Peyer's patch (tissue), 4 donors: ENCODE measurements around the gene TMEM117. TPM values are rescaled to one million over a fixed set of nuclear protein-coding genes. Genes with fewer than 3 reads are reported as not detected.
A peak's percentile ranks its signal among the peaks of the same experiment; 100 is the strongest.

ENCODE experiments used
- DNase-seq, 3 donors: peaks; one replicate each; pipeline ENCODE4 v3.0.0-alpha.2; 2017 to 2019
- H3K27ac ChIP-seq, 4 donors: fragments of 200-600 bp; sonication (generic); one replicate each; pipeline ENCODE4 v1.5.1; 2016 to 2019
- H3K27me3 ChIP-seq, 2 donors: fragments of 200-600 bp; sonication (generic); one replicate each; pipeline ENCODE4 v1.5.1; 2019
- H3K36me3 ChIP-seq, 3 donors: fragments of 200-600 bp; sonication (generic); one replicate each; pipeline ENCODE4 v1.5.1; 2016 to 2019
- H3K4me1 ChIP-seq, 4 donors: fragments of 200-600 bp; sonication (generic); one replicate each; pipeline ENCODE4 v1.5.1; 2016 to 2019
- H3K4me3 ChIP-seq, 4 donors: fragments of 200-600 bp; sonication (generic); 1 replicate in 3 of 4; 2 replicates in 1 of 4; pipeline ENCODE4 v1.5.1; 2016 to 2019; ENCODE audit warnings: mild to moderate bottlenecking in 1 of 4
- H3K9me3 ChIP-seq, 4 donors: fragments of 200-600 bp; sonication (generic); one replicate each; pipeline ENCODE4 v1.5.1; 2016 to 2019; ENCODE audit warnings: mild to moderate bottlenecking in 1 of 4
- CTCF ChIP-seq, 6 experiments: fragments of 450-650 bp in 4 of 6; fragments of 200-600 bp in 2 of 6; sonication (generic) in 1 of 6; IDR thresholded peaks; one replicate each; pipeline ENCODE4 v1.5.1; 2017 to 2019; ENCODE audit warnings: antibody characterized with exemption in 6 of 6, mild to moderate bottlenecking in 3 of 6, moderate library complexity in 1 of 6
- POLR2A ChIP-seq, 2 donors: fragments of 450-650 bp; IDR thresholded peaks; one replicate each; pipeline ENCODE4 v1.5.1; 2017; ENCODE audit warnings: antibody characterized with exemption in 2 of 2, mild to moderate bottlenecking in 2 of 2, moderate library complexity in 2 of 2
- total RNA-seq, 4 donors: library from RNA; depleted of rRNA; stranded (reverse); fragments of >200 nt; gene quantifications; one replicate each; pipeline ENCODE4 v1.1.0, GENCODE V29; 2016

TMEM117 gene
- total RNA-seq, 4 donors from 2014 or later = 10.7 to 60.1 (median 51.9) TPM

DNA sequence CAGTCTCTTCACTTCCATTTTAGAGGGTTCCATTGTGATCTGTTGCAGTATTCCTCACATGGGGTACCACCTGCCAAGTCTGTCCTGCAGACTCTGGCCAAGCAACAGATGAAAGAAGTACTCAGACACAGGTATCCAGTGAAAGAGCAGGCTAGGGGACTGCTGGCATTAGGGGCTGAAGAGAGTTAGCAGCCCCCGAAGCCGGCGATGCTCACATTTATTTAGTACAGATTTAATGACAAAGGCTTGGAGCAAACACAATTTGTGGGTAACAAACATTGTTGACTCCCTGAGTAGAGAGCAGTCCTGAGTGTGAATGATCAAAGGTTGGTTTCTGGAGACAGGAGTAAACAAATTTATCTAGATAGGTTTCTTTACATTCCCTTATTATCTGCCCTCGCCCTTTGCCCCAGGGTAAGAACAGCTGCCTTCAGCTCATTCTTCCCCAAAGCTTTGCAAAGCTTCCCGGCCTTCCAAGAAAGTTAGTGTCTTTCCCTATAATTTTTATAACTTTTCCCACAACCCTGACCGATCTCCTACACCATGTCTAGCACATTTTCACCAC lies 144.8 kb downstream of the TMEM117 start:
- DNase-seq = peak in 1 of 3 donors; percentile 58
- H3K36me3 ChIP-seq = no peaks in the 10 kb centered on the region
- H3K27me3 ChIP-seq = no peaks in the 10 kb centered on the region
- peak overlapping the region in 2 of 4 donors; percentile 29 to 58 for H3K27ac ChIP-seq
- no peaks in the 10 kb centered on the region for H3K4me1 ChIP-seq
- H3K4me3 ChIP-seq = no peak overlapping the region
- no peak for TF ChIP-seq CTCF (IDR thresholded peaks at IDR 0.05)
- TF ChIP-seq POLR2A (IDR thresholded peaks at IDR 0.05) = no peak
- H3K9me3 ChIP-seq = no peaks in the 10 kb centered on the region

GRCh38 chr12:43981726-43982125 lies 145.8 kb downstream of the TMEM117 start:
- Histone ChIP-seq H3K4me3 (no peak overlapping the region), H3K9me3 (no peaks in the 10 kb centered on the region), H3K36me3 (no peaks in the 10 kb centered on the region), H3K27me3 (no peaks in the 10 kb centered on the region), H3K4me1 (no peaks in the 10 kb centered on the region), H3K27ac (peak overlapping the region in 3 of 4 donors; percentile 12 to 58 (median 27))
- DNase-seq = no peak
- no peak for TF ChIP-seq CTCF (IDR thresholded peaks at IDR 0.05)
- no peak for TF ChIP-seq POLR2A (IDR thresholded peaks at IDR 0.05)

DNA sequence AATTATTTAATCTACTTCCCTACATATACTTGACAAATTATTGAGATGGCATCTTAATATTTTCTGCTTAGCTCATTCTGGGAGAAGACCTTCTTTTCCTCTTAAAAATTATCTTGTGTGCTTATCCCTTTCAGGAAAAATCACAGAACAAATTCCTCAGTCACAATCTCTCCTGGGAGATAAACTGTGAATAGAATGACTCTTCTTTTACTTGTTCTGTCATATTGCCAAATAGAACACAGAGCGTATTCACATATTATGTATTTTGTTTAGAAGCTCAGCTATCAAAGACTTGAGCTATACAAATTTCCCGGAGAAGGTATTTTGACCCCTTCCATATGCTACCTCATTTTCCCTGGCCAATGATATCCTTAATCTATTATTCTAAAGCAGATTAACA lies 146.7 kb downstream of the TMEM117 start:
- H3K36me3 ChIP-seq = no peaks in the 10 kb centered on the region
- no peaks in the 10 kb centered on the region for H3K9me3 ChIP-seq
- H3K27me3 ChIP-seq = no peaks in the 10 kb centered on the region
- no peak for TF ChIP-seq POLR2A (IDR thresholded peaks at IDR 0.05)
- TF ChIP-seq CTCF (IDR thresholded peaks at IDR 0.05) = no peak
- no peak for DNase-seq
- H3K4me1 ChIP-seq = no peaks in the 10 kb centered on the region
- no peak overlapping the region for H3K4me3 ChIP-seq
- H3K27ac ChIP-seq = no peak overlapping the region

DNA sequence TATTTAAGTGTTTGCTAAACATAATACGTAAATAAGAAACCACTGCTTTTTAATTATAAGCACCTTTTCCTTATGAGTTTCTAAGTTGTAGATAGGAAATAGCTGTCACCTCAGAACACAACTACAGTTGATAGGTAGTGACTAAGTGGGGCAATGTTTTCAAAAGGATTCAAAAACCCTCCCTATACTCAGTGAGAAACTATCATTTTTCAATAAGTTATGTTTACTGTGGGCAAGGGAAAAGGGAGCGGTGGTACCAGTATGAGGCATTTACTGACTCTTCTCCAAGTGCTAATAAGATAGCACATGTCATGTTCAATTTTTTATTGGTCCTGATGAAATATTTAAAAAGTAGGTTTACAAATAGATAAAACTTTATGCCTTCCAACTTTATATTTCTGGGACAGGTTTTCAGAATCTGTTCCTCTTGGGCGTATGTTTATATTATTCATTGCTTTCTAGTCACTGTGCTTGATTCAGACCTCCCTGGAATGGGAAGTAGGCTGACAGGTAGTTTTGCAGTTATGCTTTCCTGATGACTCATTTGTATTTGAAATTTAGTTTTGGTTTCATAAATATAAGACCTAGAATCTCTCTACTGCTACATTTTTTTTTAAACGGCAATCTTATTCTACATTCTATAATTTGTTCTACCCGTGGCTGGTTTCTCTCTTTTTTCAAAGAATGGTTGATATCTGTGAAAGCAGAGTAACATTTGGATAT lies 153.1 kb downstream of the TMEM117 start:
- Histone ChIP-seq H3K36me3 (no peaks in the 10 kb centered on the region), H3K9me3 (no peaks in the 10 kb centered on the region), H3K27me3 (no peaks in the 10 kb centered on the region), H3K4me3 (no peak overlapping the region), H3K27ac (no peak overlapping the region), H3K4me1 (no peaks in the 10 kb centered on the region)
- DNase-seq = no peak
- TF ChIP-seq CTCF (IDR thresholded peaks at IDR 0.05) (no peak), POLR2A (IDR thresholded peaks at IDR 0.05) (no peak)

GRCh38 chr12:43992856-43993255 lies 157.0 kb downstream of the TMEM117 start:
- no peaks in the 10 kb centered on the region for H3K4me1 ChIP-seq
- H3K36me3 ChIP-seq = no peaks in the 10 kb centered on the region

More at GRCh38 chr12:43992856-43993255, 157.0 kb downstream of the TMEM117 start:
- H3K9me3 ChIP-seq = no peaks in the 10 kb centered on the region
- no peak overlapping the region for H3K4me3 ChIP-seq
- H3K27ac ChIP-seq = no peak overlapping the region
- DNase-seq = no peak
- no peak for TF ChIP-seq CTCF (IDR thresholded peaks at IDR 0.05)
- no peak for TF ChIP-seq POLR2A (IDR thresholded peaks at IDR 0.05)
- H3K27me3 ChIP-seq = no peaks in the 10 kb centered on the region
